ENCODE data around the gene SPACA1. TPM values are rescaled to one million over a fixed set of nuclear protein-coding genes. Genes with fewer than 3 reads are reported as not detected.

The SPACA1 gene
- total RNA-seq, 1 experiment from 2014 or later, result not detected

DNA sequence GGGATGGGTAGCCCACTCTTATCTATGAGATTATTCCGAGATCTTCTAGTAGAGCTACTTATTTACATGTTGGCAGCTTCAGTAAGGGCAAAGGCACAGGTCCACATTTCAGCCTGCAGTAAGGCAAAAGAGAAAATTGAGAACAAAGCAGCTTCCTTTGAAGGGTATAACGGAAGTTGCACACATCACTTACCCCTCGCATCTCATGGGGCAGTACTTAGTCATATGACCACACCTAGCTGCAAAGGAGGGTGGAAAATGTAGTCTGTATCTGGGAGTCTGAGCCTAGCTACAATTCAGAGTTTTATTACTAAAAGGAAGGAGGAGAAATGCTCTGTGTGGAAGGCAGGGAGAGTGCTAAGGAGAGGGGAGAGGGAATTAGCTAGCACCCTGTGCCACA lies 29.7 kb downstream of the SPACA1 start:
- no TSS peak for BruUV-seq (replicated peaks)
- Mint-ChIP-seq H3K27ac (ENCODE audit: low read depth, unreplicated experiment) (no peak overlapping the region), H3K36me3 (ENCODE audit: insufficient read depth, unreplicated experiment) (no peaks in the 10 kb centered on the region), H3K4me3 (ENCODE audit: unreplicated experiment) (no peak overlapping the region), H3K27me3 (ENCODE audit: insufficient read depth, unreplicated experiment) (peaks cover 21% of the 10 kb centered on the region), H3K4me1 (ENCODE audit: insufficient read depth, unreplicated experiment) (no peaks in the 10 kb centered on the region), H3K9me3 (ENCODE audit: unreplicated experiment) (no peaks in the 10 kb centered on the region)
- intact Hi-C loops (cut with micrococcal nuclease), result no loop called here
- POLR2A ChIA-PET, result interaction anchor here (0.6 kb wide), 1 partner anchor 107 kb away, joined by 3 read pairs; no protein-coding TSS in a partner anchor
- DNase-seq (ENCODE audit: unreplicated experiment), result no peak
- TF ChIP-seq, protein P1, sequence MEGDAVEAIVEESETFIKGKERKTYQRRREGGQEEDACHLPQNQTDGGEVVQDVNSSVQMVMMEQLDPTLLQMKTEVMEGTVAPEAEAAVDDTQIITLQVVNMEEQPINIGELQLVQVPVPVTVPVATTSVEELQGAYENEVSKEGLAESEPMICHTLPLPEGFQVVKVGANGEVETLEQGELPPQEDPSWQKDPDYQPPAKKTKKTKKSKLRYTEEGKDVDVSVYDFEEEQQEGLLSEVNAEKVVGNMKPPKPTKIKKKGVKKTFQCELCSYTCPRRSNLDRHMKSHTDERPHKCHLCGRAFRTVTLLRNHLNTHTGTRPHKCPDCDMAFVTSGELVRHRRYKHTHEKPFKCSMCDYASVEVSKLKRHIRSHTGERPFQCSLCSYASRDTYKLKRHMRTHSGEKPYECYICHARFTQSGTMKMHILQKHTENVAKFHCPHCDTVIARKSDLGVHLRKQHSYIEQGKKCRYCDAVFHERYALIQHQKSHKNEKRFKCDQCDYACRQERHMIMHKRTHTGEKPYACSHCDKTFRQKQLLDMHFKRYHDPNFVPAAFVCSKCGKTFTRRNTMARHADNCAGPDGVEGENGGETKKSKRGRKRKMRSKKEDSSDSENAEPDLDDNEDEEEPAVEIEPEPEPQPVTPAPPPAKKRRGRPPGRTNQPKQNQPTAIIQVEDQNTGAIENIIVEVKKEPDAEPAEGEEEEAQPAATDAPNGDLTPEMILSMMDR (IDR thresholded peaks at IDR 0.05; ENCODE audit: unreplicated experiment), result no peak
- CTCF ChIA-PET, result interaction anchor here (0.8 to 1.7 kb wide), 2 partner anchors 147 to 390 kb away, joined by 3 to 6 read pairs; no protein-coding TSS in a partner anchor

DNA sequence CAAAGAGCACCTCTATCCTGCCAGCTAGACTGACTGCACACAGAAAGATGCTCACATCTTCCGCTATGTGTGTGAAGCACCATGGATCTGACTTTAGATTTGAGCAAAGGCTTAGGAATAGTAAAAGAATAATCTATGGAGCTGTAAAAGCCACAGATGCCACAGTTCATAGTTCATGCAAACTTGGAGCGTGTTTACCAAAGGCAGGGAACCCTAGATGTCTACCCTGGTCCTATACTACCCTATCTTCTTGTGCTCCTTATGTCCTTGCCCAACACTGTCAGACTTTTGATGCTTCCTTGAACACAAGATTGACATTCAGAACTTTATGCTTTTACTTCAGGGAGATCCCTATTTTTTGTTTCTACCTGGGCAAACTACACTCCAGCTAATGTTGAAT lies 39.2 kb downstream of the SPACA1 start:
- TF ChIP-seq, protein P1 (IDR thresholded peaks at IDR 0.05; ENCODE audit: unreplicated experiment), result no peak
- no peaks in the 10 kb centered on the region for H3K4me1 Mint-ChIP-seq (ENCODE audit: insufficient read depth, unreplicated experiment)
- H3K36me3 Mint-ChIP-seq (ENCODE audit: insufficient read depth, unreplicated experiment), result no peaks in the 10 kb centered on the region
- POLR2A ChIA-PET, result no interaction called here
- no peaks in the 10 kb centered on the region for H3K9me3 Mint-ChIP-seq (ENCODE audit: unreplicated experiment)
- H3K4me3 Mint-ChIP-seq (ENCODE audit: unreplicated experiment), result no peak overlapping the region
- BruUV-seq (replicated peaks), result no TSS peak
- H3K27ac Mint-ChIP-seq (ENCODE audit: low read depth, unreplicated experiment), result no peak overlapping the region
- DNase-seq (ENCODE audit: unreplicated experiment), result no peak
- CTCF ChIA-PET, result interaction anchor here (0.6 kb wide), 1 partner anchor 693 kb away, joined by 3 read pairs; no protein-coding TSS in a partner anchor
- intact Hi-C loops (cut with micrococcal nuclease), result no loop called here
- peaks cover 43% of the 10 kb centered on the region for H3K27me3 Mint-ChIP-seq (ENCODE audit: insufficient read depth, unreplicated experiment)

DNA sequence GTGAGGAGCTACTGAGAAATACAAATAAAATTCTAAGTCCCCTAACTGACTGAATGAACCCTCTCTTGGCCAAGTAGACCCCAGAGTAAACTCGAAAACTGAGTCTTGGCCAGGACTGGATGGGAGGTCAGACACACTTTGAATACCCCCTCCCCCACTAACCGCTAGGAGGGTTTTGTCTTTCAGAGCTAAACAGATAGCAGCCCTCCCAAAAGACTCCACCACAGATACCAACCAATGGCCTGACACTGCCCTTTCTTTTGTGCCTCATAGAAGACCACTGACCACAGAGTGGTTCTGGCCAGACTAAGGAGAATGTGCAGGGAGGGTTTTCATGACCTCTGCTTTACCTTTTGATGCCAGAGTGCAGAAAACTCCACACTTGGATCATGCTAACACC lies 42.1 kb downstream of the SPACA1 start:
- ChIA-PET CTCF (no interaction called here), POLR2A (no interaction called here)
- no peaks in the 10 kb centered on the region for H3K4me1 Mint-ChIP-seq (ENCODE audit: insufficient read depth, unreplicated experiment)
- intact Hi-C loops (cut with micrococcal nuclease), result no loop called here
- no peaks in the 10 kb centered on the region for H3K9me3 Mint-ChIP-seq (ENCODE audit: unreplicated experiment)
- H3K27ac Mint-ChIP-seq (ENCODE audit: low read depth, unreplicated experiment), result no peak overlapping the region
- no peaks in the 10 kb centered on the region for H3K36me3 Mint-ChIP-seq (ENCODE audit: insufficient read depth, unreplicated experiment)
- TF ChIP-seq, protein P1 (IDR thresholded peaks at IDR 0.05; ENCODE audit: unreplicated experiment), result no peak
- peaks cover 43% of the 10 kb centered on the region for H3K27me3 Mint-ChIP-seq (ENCODE audit: insufficient read depth, unreplicated experiment)
- BruUV-seq (replicated peaks), result no TSS peak
- H3K4me3 Mint-ChIP-seq (ENCODE audit: unreplicated experiment), result no peak overlapping the region
- DNase-seq (ENCODE audit: unreplicated experiment), result no peak

DNA sequence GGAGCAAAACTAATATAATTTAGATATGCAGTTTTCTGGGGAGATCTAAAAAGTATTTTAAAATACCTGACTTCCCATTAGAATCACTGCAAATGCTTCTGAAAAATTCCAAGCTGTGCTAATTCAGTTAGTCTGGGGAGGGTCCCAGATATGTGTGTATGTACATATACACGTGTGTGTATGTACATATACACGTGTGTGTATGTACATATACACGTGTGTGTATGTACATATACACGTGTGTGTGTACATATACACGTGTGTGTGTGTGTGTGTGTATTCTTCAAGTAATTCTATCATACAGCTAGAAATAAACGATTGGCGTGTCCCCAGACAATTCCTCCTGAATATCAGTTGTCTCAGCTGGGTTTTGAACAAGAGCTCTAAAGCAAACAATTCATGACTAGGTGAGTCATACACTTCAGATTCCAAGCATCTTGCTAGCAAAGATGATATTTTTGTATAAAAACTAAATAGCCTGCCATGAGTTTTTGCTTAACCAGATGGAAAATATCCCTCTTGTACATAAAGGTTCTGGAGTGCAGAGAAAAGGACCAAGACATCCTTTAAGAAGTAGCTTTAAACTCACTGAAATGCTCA lies 58.2 kb downstream of the SPACA1 start:
- Mint-ChIP-seq H3K4me1 (ENCODE audit: insufficient read depth, unreplicated experiment) (no peaks in the 10 kb centered on the region), H3K36me3 (ENCODE audit: insufficient read depth, unreplicated experiment) (no peaks in the 10 kb centered on the region), H3K27ac (ENCODE audit: low read depth, unreplicated experiment) (no peak overlapping the region), H3K9me3 (ENCODE audit: unreplicated experiment) (no peaks in the 10 kb centered on the region), H3K27me3 (ENCODE audit: insufficient read depth, unreplicated experiment) (peaks cover 1% of the 10 kb centered on the region), H3K4me3 (ENCODE audit: unreplicated experiment) (no peak overlapping the region)
- intact Hi-C loops (cut with micrococcal nuclease), result no loop called here
- ChIA-PET CTCF (interaction anchor here (1.0 kb wide), 1 partner anchor 161 kb away, joined by 3 read pairs; no protein-coding TSS in a partner anchor), POLR2A (no interaction called here)
- TF ChIP-seq, protein P1 (IDR thresholded peaks at IDR 0.05; ENCODE audit: unreplicated experiment), result no peak
- DNase-seq (ENCODE audit: unreplicated experiment), result no peak
- no TSS peak for BruUV-seq (replicated peaks)
